PC-9 (cell line): ENCODE data around the gene CAMTA1. TPM values are rescaled to one million over a fixed set of nuclear protein-coding genes. Genes with fewer than 3 reads are reported as not detected.
A peak's percentile ranks its signal among the peaks of the same experiment; 100 is the strongest.

Source experiments
- BruUV-seq: library from RNA; stranded (reverse); fragments of 400-500 nt; replicated peaks from 2 replicates; lab custom pipeline; 2021; lab: Mats Ljungman, UMichigan
- CTCF ChIA-PET: fragments of 300-600 bp; sonication (Branson Sonifier 250); formaldehyde crosslinking; loops from one replicate; lab custom pipeline; 2022; ENCODE audit warnings: antibody characterized with exemption; lab: Charles Lee
- POLR2A ChIA-PET: fragments of 300-600 bp; sonication (Branson Sonifier 250); formaldehyde crosslinking; loops from one replicate; lab custom pipeline; 2022; ENCODE audit warnings: antibody characterized with exemption; ENCODE audit not compliant: unreplicated experiment; lab: Charles Lee
- DNase-seq, 2 experiments: peaks; one replicate each; pipeline versions ENCODE4 v3.0.0 to v3.0.0-alpha.2; 2015 to 2022; ENCODE audit warnings: mixed read lengths in 1 of 2
- H2AFZ ChIP-seq: fragments of 200-600 bp; sonication (generic); 2 replicates; pipeline ENCODE4 v1.8.1; 2017; ENCODE audit warnings: antibody characterized with exemption
- H3F3A ChIP-seq: fragments of 200-600 bp; sonication (generic); 2 replicates; pipeline ENCODE4 v1.8.1; 2017; ENCODE audit warnings: antibody characterized with exemption, mild to moderate bottlenecking, low read depth; ENCODE audit not compliant: insufficient read depth
- H3K27ac ChIP-seq: fragments of 200-600 bp; sonication (generic); 2 replicates; pipeline ENCODE4 v1.6.1; 2016; ENCODE audit warnings: mixed run types
- H3K27me3 ChIP-seq: fragments of 200-600 bp; sonication (generic); 2 replicates; pipeline ENCODE4 v1.6.1; 2016; ENCODE audit warnings: low read depth, mixed run types; ENCODE audit not compliant: insufficient read depth
- H3K36me3 ChIP-seq: fragments of 200-600 bp; sonication (generic); 2 replicates; pipeline ENCODE4 v1.6.1; 2016; ENCODE audit warnings: low read depth, mixed run types
- H3K4me1 ChIP-seq: fragments of 200-600 bp; sonication (generic); replicated peaks from 2 replicates; pipeline ENCODE4 v1.6.1; 2016; ENCODE audit warnings: mixed run types; ENCODE audit not compliant: insufficient read depth
- H3K4me2 ChIP-seq: fragments of 200-600 bp; sonication (generic); 2 replicates; pipeline ENCODE4 v1.6.1; 2017; ENCODE audit warnings: mixed run types
- H3K4me3 ChIP-seq: fragments of 200-600 bp; sonication (generic); 2 replicates; pipeline ENCODE4 v1.6.1; 2016; ENCODE audit warnings: mixed run types
- H3K79me2 ChIP-seq: fragments of 200-600 bp; sonication (generic); 2 replicates; pipeline ENCODE4 v1.6.1; 2017; ENCODE audit warnings: low read depth, mixed run types
- H3K9me2 ChIP-seq: fragments of 200-600 bp; sonication (generic); 2 replicates; pipeline ENCODE4 v1.8.1; 2017; ENCODE audit warnings: mild to moderate bottlenecking; ENCODE audit not compliant: insufficient read depth
- H3K9me3 ChIP-seq: fragments of 200-600 bp; sonication (generic); 2 replicates; pipeline ENCODE4 v1.8.1; 2016; ENCODE audit warnings: low read depth; ENCODE audit not compliant: insufficient read depth
- H4K20me1 ChIP-seq: fragments of 200-600 bp; sonication (generic); 2 replicates; pipeline ENCODE4 v1.8.1; 2017; ENCODE audit not compliant: insufficient read depth
- CTCF ChIP-seq: fragments of 200-600 bp; sonication (generic); conservative IDR thresholded peaks from 2 replicates; pipeline ENCODE4 v1.6.1; 2017; ENCODE audit warnings: mixed run types, antibody characterized with exemption, mild to moderate bottlenecking, moderate library complexity
- EZH2 ChIP-seq: fragments of 200-600 bp; sonication (generic); IDR thresholded peaks from 2 replicates; pipeline ENCODE4 v1.8.0; 2017; ENCODE audit warnings: antibody characterized with exemption, low read depth
- intact Hi-C: fragments of 100-400 bp; cut with micrococcal nuclease; formaldehyde crosslinking; loops from one replicate; pipeline ENCODE4 v1.10.0; 2022; ENCODE audit not compliant: unreplicated experiment
- total RNA-seq: library from RNA; stranded (reverse); gene quantifications from 2 replicates; pipeline ENCODE4 v1.2.3, GENCODE V29; 2021

Gene CAMTA1
- total RNA-seq, 1 experiment from 2014 or later = 72.3 TPM

GRCh38 chr1:7298749-7299151, 513.5 kb downstream of the CAMTA1 start:
- no peak overlapping the region for H2AFZ ChIP-seq
- no TSS peak for BruUV-seq
- no peaks in the 10 kb centered on the region for H3K4me1 ChIP-seq
- CTCF ChIA-PET = no interaction called here
- H3K9me2 ChIP-seq = no peaks in the 10 kb centered on the region
- H3K27me3 ChIP-seq = peaks cover 26% of the 10 kb centered on the region
- H3K4me3 ChIP-seq = no peak overlapping the region
- no peak overlapping the region for H3K27ac ChIP-seq
- no peaks in the 10 kb centered on the region for H4K20me1 ChIP-seq
- no peak for DNase-seq
- H3K36me3 ChIP-seq = no peaks in the 10 kb centered on the region
- intact Hi-C loops = no loop called here
- no peaks in the 10 kb centered on the region for H3K9me3 ChIP-seq
- no peak overlapping the region for H3K4me2 ChIP-seq
- TF ChIP-seq CTCF (no peak), EZH2 (no peak)
- no peaks in the 10 kb centered on the region for H3F3A ChIP-seq
- POLR2A ChIA-PET = no interaction called here
- H3K79me2 ChIP-seq = no peaks in the 10 kb centered on the region

- Histone ChIP-seq H2AFZ (no peak overlapping the region), H3K4me3 (no peak overlapping the region), H3K27me3 (peaks cover 21% of the 10 kb centered on the region), H3K9me2 (no peaks in the 10 kb centered on the region), H3K4me2 (no peak overlapping the region), H3K27ac (no peak overlapping the region), H3K36me3 (no peaks in the 10 kb centered on the region), H3F3A (no peaks in the 10 kb centered on the region), H3K4me1 (no peaks in the 10 kb centered on the region), H3K9me3 (no peaks in the 10 kb centered on the region), H4K20me1 (no peaks in the 10 kb centered on the region), H3K79me2 (no peaks in the 10 kb centered on the region)
- peak in 1 of 2 experiments; percentile 9 for DNase-seq
- CTCF ChIA-PET = no interaction called here
- intact Hi-C loops = no loop called here
- TF ChIP-seq CTCF = no peak
- no peak for TF ChIP-seq EZH2
- BruUV-seq = no TSS peak
- POLR2A ChIA-PET = no interaction called here
Observed at GRCh38 chr1:7299329-7299799, 514.1 kb downstream of the CAMTA1 start.

- no peak for DNase-seq
- Histone ChIP-seq H3F3A (no peaks in the 10 kb centered on the region), H4K20me1 (no peaks in the 10 kb centered on the region), H3K4me1 (no peaks in the 10 kb centered on the region), H3K4me3 (no peak overlapping the region), H3K79me2 (no peaks in the 10 kb centered on the region), H2AFZ (no peak overlapping the region), H3K4me2 (no peak overlapping the region), H3K9me3 (no peaks in the 10 kb centered on the region), H3K27me3 (peaks cover 18% of the 10 kb centered on the region), H3K27ac (no peak overlapping the region), H3K9me2 (no peaks in the 10 kb centered on the region), H3K36me3 (no peaks in the 10 kb centered on the region)
- POLR2A ChIA-PET = no interaction called here
- no TSS peak for BruUV-seq
- CTCF ChIA-PET = interaction anchor here (0.7 kb wide), 1 partner anchor 13 kb away, joined by 4 read pairs; no protein-coding TSS in a partner anchor
- TF ChIP-seq EZH2 = no peak
- TF ChIP-seq CTCF = no peak
- intact Hi-C loops = no loop called here
Observed at GRCh38 chr1:7299994-7300393, 514.7 kb downstream of the CAMTA1 start.
